ENCODE data around the gene RNF14.

DNA sequence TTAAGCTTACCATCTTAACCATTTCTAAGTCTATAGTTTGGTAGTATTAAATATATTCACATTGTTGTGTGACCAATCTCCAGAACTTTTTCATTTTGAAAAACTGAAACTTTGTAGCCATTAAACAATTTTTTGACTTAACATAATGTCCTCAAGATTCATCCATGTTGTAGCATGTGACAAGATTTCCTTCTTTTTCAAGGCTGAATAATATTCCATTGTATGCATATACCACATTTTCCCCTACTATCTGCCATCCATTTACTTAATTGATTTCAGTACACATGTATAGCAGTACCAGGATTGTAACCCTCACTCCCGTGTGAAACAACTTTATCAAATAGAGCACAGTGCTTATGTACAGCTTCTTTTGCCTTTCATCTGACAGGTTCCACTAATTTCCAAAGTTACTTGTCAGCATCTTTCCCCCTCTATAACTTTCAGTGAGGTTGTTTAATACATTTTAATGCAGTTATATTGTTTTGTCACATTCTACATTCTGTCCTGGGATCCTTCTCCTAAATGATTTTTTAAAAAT, 51.3 kb downstream of the RNF14 start:
- TF ChIP-seq, protein P1, sequence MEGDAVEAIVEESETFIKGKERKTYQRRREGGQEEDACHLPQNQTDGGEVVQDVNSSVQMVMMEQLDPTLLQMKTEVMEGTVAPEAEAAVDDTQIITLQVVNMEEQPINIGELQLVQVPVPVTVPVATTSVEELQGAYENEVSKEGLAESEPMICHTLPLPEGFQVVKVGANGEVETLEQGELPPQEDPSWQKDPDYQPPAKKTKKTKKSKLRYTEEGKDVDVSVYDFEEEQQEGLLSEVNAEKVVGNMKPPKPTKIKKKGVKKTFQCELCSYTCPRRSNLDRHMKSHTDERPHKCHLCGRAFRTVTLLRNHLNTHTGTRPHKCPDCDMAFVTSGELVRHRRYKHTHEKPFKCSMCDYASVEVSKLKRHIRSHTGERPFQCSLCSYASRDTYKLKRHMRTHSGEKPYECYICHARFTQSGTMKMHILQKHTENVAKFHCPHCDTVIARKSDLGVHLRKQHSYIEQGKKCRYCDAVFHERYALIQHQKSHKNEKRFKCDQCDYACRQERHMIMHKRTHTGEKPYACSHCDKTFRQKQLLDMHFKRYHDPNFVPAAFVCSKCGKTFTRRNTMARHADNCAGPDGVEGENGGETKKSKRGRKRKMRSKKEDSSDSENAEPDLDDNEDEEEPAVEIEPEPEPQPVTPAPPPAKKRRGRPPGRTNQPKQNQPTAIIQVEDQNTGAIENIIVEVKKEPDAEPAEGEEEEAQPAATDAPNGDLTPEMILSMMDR (IDR thresholded peaks at IDR 0.05) = no peak
- no peak for TF ChIP-seq EP300 (IDR thresholded peaks at IDR 0.05)

Measured in gastroesophageal sphincter (tissue), 3 donors.